Stimulated activated CD8-positive, alpha-beta memory T cell treated with anti-CD3 and anti-CD28 coated beads, Interleukin-12 subunit alpha, Interleukin-12 subunit beta, amount 100 ng/mL, for 24 hours (primary cell): Measurements from ENCODE around the gene ZCCHC14.
"Not testable (repeated sequence)": the region's sequence is repeated elsewhere in the genome, so short reads cannot be mapped to it uniquely, and the experiment has no call there.

ENCODE experiments used
- DNase-seq: peaks from one replicate; pipeline ENCODE4 v3.0.0-alpha.2; 2020; ENCODE audit errors: extremely low read depth

ZCCHC14 gene

GRCh38 chr16:87524407-87524806 lies 31.6 kb upstream of the ZCCHC14 start:
- DNase-seq: no peak

- DNase-seq: not testable (repeated sequence)
Measured at GRCh38 chr16:87523605-87524004, 30.8 kb upstream of the ZCCHC14 start.

- DNase-seq: not testable (repeated sequence)
Measured at GRCh38 chr16:87521764-87522163, 28.9 kb upstream of the ZCCHC14 start.

GRCh38 chr16:87519170-87519569 lies 26.3 kb upstream of the ZCCHC14 start:
- DNase-seq: not testable (repeated sequence)

- not testable (repeated sequence) for DNase-seq
Measured at GRCh38 chr16:87518430-87519051, 25.7 kb upstream of the ZCCHC14 start.

GRCh38 chr16:87517610-87518429 lies 25.0 kb upstream of the ZCCHC14 start:
- not testable (repeated sequence) for DNase-seq

- no peak for DNase-seq
Measured at GRCh38 chr16:87516361-87516760, 23.5 kb upstream of the ZCCHC14 start.

- no peak for DNase-seq
Measured at GRCh38 chr16:87515475-87516330, 22.9 kb upstream of the ZCCHC14 start.

GRCh38 chr16:87509778-87510177 lies 17.0 kb upstream of the ZCCHC14 start:
- not testable (repeated sequence) for DNase-seq

- DNase-seq: no peak
Measured at GRCh38 chr16:87507351-87508069, 14.7 kb upstream of the ZCCHC14 start.

- DNase-seq: no peak
Measured at GRCh38 chr16:87506423-87507350, 13.9 kb upstream of the ZCCHC14 start.

GRCh38 chr16:87505834-87506233 lies 13.0 kb upstream of the ZCCHC14 start:
- DNase-seq: no peak

- not testable (repeated sequence) for DNase-seq
Measured at GRCh38 chr16:87503232-87503937, 10.6 kb upstream of the ZCCHC14 start.

- DNase-seq: no peak
Measured at GRCh38 chr16:87502308-87502969, 9.6 kb upstream of the ZCCHC14 start.

GRCh38 chr16:87501117-87501516 lies 8.3 kb upstream of the ZCCHC14 start:
- no peak for DNase-seq

GRCh38 chr16:87499189-87499486 lies 6.3 kb upstream of the ZCCHC14 start:
- DNase-seq: no peak

- no peak for DNase-seq
Measured at GRCh38 chr16:87498324-87499188, 5.7 kb upstream of the ZCCHC14 start.

- not testable (repeated sequence) for DNase-seq
Measured at GRCh38 chr16:87497767-87498290, 5.0 kb upstream of the ZCCHC14 start.
